Thoracic aorta (tissue), 2 donors: Measurements from ENCODE around the gene BCL2. TPM values are rescaled to one million over a fixed set of nuclear protein-coding genes. Genes with fewer than 3 reads are reported as not detected.
A peak's percentile ranks its signal among the peaks of the same experiment; 100 is the strongest.

Experiments used
- ATAC-seq: fragments of 150-250 bp; one replicate; pipeline ENCODE4 v1.8.0; 2017; ENCODE audit warnings: low read depth; ENCODE audit not compliant: insufficient number of reproducible peaks, low FRiP score
- DNase-seq: peaks from one replicate; pipeline ENCODE4 v3.0.0-alpha.2; 2020; ENCODE audit warnings: low spot score
- H3K27ac ChIP-seq, 2 donors: fragments of 200-600 bp; sonication (generic); 1 replicate in 1 of 2; 2 replicates in 1 of 2; pipeline ENCODE4 v1.5.1; 2016; ENCODE audit warnings: mild to moderate bottlenecking in 2 of 2, moderate library complexity in 2 of 2
- H3K27me3 ChIP-seq: fragments of 200-600 bp; sonication (generic); replicated peaks from 2 replicates; pipeline ENCODE4 v1.6.0; 2016; ENCODE audit warnings: mild to moderate bottlenecking; ENCODE audit not compliant: insufficient read depth
- H3K36me3 ChIP-seq: fragments of 200-600 bp; sonication (generic); one replicate; pipeline ENCODE4 v1.5.1; 2016
- H3K4me1 ChIP-seq, 2 donors: fragments of 200-600 bp; sonication (generic); 1 replicate in 1 of 2; 2 replicates in 1 of 2; pipeline versions ENCODE4 v1.5.1 to v1.6.0; 2016; ENCODE audit warnings: low read depth in 2 of 2, mild to moderate bottlenecking in 1 of 2; ENCODE audit not compliant: control insufficient read depth in 1 of 2
- H3K4me3 ChIP-seq: fragments of 200-600 bp; sonication (generic); 2 replicates; pipeline ENCODE4 v1.5.1; 2016; ENCODE audit warnings: mild to moderate bottlenecking
- H3K9me3 ChIP-seq: fragments of 200-600 bp; sonication (generic); 2 replicates; pipeline ENCODE4 v1.5.1; 2016
- total RNA-seq, 2 donors: library from RNA; depleted of rRNA; stranded (reverse); fragments of >200 nt; gene quantifications; one replicate each; pipeline versions ENCODE4 v1.1.0 to v1.2.3, GENCODE V29; 2016
- TF ChIP-seq, protein P1 (sequence below): fragments of 200-600 bp; sonication (generic); IDR thresholded peaks from one replicate; pipeline ENCODE4 v1.5.1; 2019; ENCODE audit warnings: antibody characterized with exemption

BCL2 gene
- total RNA-seq, 2 donors from 2014 or later = 22.9 to 29.3 TPM

DNA sequence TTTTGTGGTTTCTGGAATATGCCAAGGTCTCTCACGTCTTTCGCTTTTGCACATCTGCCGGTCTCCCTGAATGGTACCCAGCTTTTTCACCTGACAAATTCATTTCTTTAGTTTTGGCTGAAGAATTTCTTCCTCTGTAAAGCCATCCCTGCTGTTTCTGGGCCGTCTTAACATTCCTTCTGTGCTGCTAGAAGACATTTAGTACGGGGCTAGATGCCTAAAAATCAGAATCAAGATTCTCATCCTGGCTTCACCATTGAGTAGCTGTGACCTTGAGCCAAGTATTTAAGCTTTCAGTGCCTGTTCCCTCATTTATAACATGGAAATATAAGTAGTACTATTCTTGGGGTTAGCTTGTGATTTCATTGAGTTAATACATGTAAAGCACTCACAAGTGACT is 6.4 kb upstream of the BCL2 start:
- TF ChIP-seq, protein P1, sequence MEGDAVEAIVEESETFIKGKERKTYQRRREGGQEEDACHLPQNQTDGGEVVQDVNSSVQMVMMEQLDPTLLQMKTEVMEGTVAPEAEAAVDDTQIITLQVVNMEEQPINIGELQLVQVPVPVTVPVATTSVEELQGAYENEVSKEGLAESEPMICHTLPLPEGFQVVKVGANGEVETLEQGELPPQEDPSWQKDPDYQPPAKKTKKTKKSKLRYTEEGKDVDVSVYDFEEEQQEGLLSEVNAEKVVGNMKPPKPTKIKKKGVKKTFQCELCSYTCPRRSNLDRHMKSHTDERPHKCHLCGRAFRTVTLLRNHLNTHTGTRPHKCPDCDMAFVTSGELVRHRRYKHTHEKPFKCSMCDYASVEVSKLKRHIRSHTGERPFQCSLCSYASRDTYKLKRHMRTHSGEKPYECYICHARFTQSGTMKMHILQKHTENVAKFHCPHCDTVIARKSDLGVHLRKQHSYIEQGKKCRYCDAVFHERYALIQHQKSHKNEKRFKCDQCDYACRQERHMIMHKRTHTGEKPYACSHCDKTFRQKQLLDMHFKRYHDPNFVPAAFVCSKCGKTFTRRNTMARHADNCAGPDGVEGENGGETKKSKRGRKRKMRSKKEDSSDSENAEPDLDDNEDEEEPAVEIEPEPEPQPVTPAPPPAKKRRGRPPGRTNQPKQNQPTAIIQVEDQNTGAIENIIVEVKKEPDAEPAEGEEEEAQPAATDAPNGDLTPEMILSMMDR = no peak
- DNase-seq = no peak
- Histone ChIP-seq H3K27ac (no peak overlapping the region), H3K27me3 (no peaks in the 10 kb centered on the region), H3K4me1 (peaks cover 5 to 14% of the 10 kb centered on the region in 2 donors), H3K36me3 (peaks cover 3% of the 10 kb centered on the region), H3K9me3 (no peaks in the 10 kb centered on the region), H3K4me3 (no peak overlapping the region)
- ATAC-seq = no peak

GRCh38 chr18:63325086-63325686 is 5.6 kb upstream of the BCL2 start:
- peaks cover 5 to 19% of the 10 kb centered on the region in 2 donors for H3K4me1 ChIP-seq
- no peak for DNase-seq
- no peak for ATAC-seq
- no peak overlapping the region for H3K27ac ChIP-seq
- H3K36me3 ChIP-seq = no peaks in the 10 kb centered on the region
- no peaks in the 10 kb centered on the region for H3K27me3 ChIP-seq
- no peaks in the 10 kb centered on the region for H3K9me3 ChIP-seq
- TF ChIP-seq, protein P1 = no peak
- no peak overlapping the region for H3K4me3 ChIP-seq

DNA sequence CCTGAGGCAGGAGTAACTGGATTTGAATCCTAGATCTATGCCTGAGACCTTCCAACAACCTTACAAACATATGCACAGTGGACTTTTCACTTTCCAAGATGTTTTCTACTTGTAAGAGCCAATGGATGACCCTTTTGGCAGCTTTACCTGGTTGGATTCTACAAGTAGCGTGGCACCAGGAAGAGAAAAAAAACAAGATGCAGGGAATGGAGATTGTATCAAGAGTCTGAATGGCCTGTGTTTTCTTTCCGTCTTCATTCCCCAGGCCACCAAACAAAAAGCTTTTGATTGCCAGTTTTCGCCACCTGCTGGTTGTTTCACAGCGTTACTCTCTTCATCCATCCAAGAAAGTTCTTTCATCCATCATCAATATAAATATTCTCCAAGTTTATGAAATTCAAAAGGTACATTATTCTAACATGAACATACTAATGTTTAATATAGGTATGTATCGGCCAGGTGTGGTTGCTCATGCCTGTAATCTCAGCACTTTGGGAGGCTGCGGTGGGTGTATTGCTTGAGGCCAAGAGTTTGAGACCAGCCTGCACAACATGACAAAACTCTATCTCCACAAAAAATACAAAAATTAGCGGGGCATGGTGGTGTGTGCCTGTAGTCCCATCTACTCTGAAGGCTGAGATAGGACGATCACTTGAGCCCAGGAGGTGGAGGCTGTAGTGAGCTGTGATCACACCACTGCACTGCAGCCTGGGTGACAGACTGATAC is 3.5 kb upstream of the BCL2 start:
- Histone ChIP-seq H3K36me3 (no peaks in the 10 kb centered on the region), H3K9me3 (no peaks in the 10 kb centered on the region), H3K4me3 (no peak overlapping the region), H3K4me1 (peaks cover 5 to 19% of the 10 kb centered on the region in 2 donors), H3K27me3 (no peaks in the 10 kb centered on the region), H3K27ac (peak overlapping the region; percentile 66 to 67)
- no peak for DNase-seq
- no peak for ATAC-seq
- TF ChIP-seq, protein P1 = peak; percentile 80

DNA sequence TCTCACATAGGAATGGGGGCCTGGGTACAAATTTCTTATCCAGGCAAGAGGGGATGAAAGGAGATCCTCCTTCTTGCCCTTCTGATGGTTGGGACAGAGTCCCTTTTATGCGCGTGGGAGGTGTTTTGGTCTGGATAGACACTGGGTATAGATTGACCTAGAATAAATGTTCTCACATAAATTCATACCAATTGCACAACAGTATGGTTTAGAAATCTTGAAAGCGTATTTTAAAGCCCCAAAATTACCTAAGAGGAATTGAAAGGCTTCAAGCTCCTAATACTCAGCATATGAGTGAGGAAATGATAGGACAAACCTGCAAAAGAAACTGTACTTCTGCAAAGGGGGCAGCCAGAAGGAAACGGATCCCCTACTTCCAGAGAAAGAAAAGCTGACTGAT is 2.6 kb upstream of the BCL2 start:
- H3K4me3 ChIP-seq = no peak overlapping the region
- no peaks in the 10 kb centered on the region for H3K27me3 ChIP-seq
- H3K27ac ChIP-seq = peak overlapping the region; percentile 66 to 67
- no peaks in the 10 kb centered on the region for H3K36me3 ChIP-seq
- H3K9me3 ChIP-seq = no peaks in the 10 kb centered on the region
- DNase-seq = no peak
- TF ChIP-seq, protein P1 = no peak
- H3K4me1 ChIP-seq = peaks cover 5 to 22% of the 10 kb centered on the region in 2 donors
- ATAC-seq = no peak

GRCh38 chr18:63321291-63321690 is 1.7 kb upstream of the BCL2 start:
- Histone ChIP-seq H3K4me3 (peak overlapping the region; percentile 92), H3K27ac (peak overlapping the region; percentile 66 to 79), H3K27me3 (no peaks in the 10 kb centered on the region), H3K9me3 (no peaks in the 10 kb centered on the region), H3K36me3 (no peaks in the 10 kb centered on the region), H3K4me1 (peaks cover 8 to 31% of the 10 kb centered on the region in 2 donors)
- ATAC-seq (no peak), DNase-seq (no peak)
- TF ChIP-seq, protein P1 = no peak
